Osteoblast (primary cell): ENCODE results near the gene DCAKD. TPM values are rescaled to one million over a fixed set of nuclear protein-coding genes. Genes with fewer than 3 reads are reported as not detected.
A peak's percentile ranks its signal among the peaks of the same experiment; 100 is the strongest.

Experiments
- DNase-seq: peaks from one replicate; pipeline ENCODE4 v3.0.0; 2011; ENCODE audit warnings: low spot score, mixed read lengths; ENCODE audit not compliant: insufficient read length; ENCODE audit errors: missing footprints
- H2AFZ ChIP-seq: 2 replicates; pipeline ENCODE4 v1.6.0; 2011; ENCODE audit warnings: mild to moderate bottlenecking, low read length
- H3K27ac ChIP-seq: 2 replicates; pipeline ENCODE4 v1.5.1; 2011; ENCODE audit warnings: mild to moderate bottlenecking, low read depth, low read length, moderate library complexity
- H3K27me3 ChIP-seq: 2 replicates; pipeline ENCODE4 v1.6.0; 2012; ENCODE audit warnings: mild to moderate bottlenecking, control low read depth, inconsistent platforms, low read length, moderate library complexity; ENCODE audit not compliant: insufficient read depth
- H3K36me3 ChIP-seq: 2 replicates; pipeline ENCODE4 v1.5.1; 2011; ENCODE audit warnings: mild to moderate bottlenecking, low read length, control low read depth, moderate library complexity; ENCODE audit not compliant: insufficient read depth
- H3K4me1 ChIP-seq: 2 replicates; pipeline ENCODE4 v1.5.1; 2011; ENCODE audit warnings: mild to moderate bottlenecking, low read length, control low read depth, moderate library complexity; ENCODE audit not compliant: insufficient read depth
- H3K4me2 ChIP-seq: 2 replicates; pipeline ENCODE4 v1.6.0; 2011; ENCODE audit warnings: mild to moderate bottlenecking, low read length; ENCODE audit not compliant: insufficient read depth
- H3K4me3 ChIP-seq: fragments of 200-600 bp; sonication (generic); 3 replicates; pipeline ENCODE4 v1.5.1; 2012; ENCODE audit warnings: mild to moderate bottlenecking, low read length, inconsistent platforms; ENCODE audit not compliant: insufficient read depth
- H3K79me2 ChIP-seq: 2 replicates; pipeline ENCODE4 v1.6.0; 2012; ENCODE audit warnings: mild to moderate bottlenecking, low read length, control low read depth, inconsistent platforms; ENCODE audit not compliant: insufficient read depth
- H3K9me3 ChIP-seq: 2 replicates; pipeline ENCODE4 v1.5.1; 2011; ENCODE audit warnings: low read depth, low read length, control low read depth
- H4K20me1 ChIP-seq: 2 replicates; pipeline ENCODE4 v1.6.0; 2012; ENCODE audit warnings: mild to moderate bottlenecking, low read length, control low read depth; ENCODE audit not compliant: insufficient read depth
- CTCF ChIP-seq: IDR thresholded peaks from 2 replicates; pipeline ENCODE4 v1.5.1; 2011; ENCODE audit warnings: mild to moderate bottlenecking, low read depth, low read length, moderate library complexity; ENCODE audit errors: extremely low read depth
- total RNA-seq: library from RNA; depleted of rRNA; stranded (reverse); fragments of >200 nt; gene quantifications from 2 replicates; pipeline ENCODE4 v1.2.3, GENCODE V29; 2012

The DCAKD gene
- total RNA-seq, 1 donor, result 39.1 TPM

GRCh38 chr17:44989552-44990138 is 61.8 kb downstream of the DCAKD start:
- Histone ChIP-seq H3K27ac (no peak overlapping the region), H3K4me3 (no peak overlapping the region), H3K9me3 (no peaks in the 10 kb centered on the region), H4K20me1 (no peaks in the 10 kb centered on the region), H3K27me3 (peaks cover 8% of the 10 kb centered on the region), H3K79me2 (no peaks in the 10 kb centered on the region), H3K4me2 (no peak overlapping the region), H3K4me1 (no peaks in the 10 kb centered on the region), H3K36me3 (no peaks in the 10 kb centered on the region), H2AFZ (no peak overlapping the region)
- TF ChIP-seq CTCF, result no peak
- DNase-seq, result peak; percentile 58

GRCh38 chr17:44988044-44988942 is 63.1 kb downstream of the DCAKD start:
- Histone ChIP-seq H3K27ac (no peak overlapping the region), H3K36me3 (no peaks in the 10 kb centered on the region), H3K27me3 (peaks cover 4% of the 10 kb centered on the region), H3K79me2 (no peaks in the 10 kb centered on the region), H3K4me2 (no peak overlapping the region), H4K20me1 (no peaks in the 10 kb centered on the region), H3K9me3 (no peaks in the 10 kb centered on the region), H3K4me3 (no peak overlapping the region), H3K4me1 (no peaks in the 10 kb centered on the region), H2AFZ (no peak overlapping the region)
- no peak for TF ChIP-seq CTCF
- peak; percentile 72 for DNase-seq

GRCh38 chr17:44983563-44983962 is 67.9 kb downstream of the DCAKD start:
- H3K79me2 ChIP-seq, result no peaks in the 10 kb centered on the region
- H3K4me3 ChIP-seq, result no peak overlapping the region
- H3K4me1 ChIP-seq, result peaks cover 12% of the 10 kb centered on the region
- no peak for DNase-seq
- no peak for TF ChIP-seq CTCF
- H3K36me3 ChIP-seq, result no peaks in the 10 kb centered on the region
- H4K20me1 ChIP-seq, result no peaks in the 10 kb centered on the region
- H3K27me3 ChIP-seq, result peaks cover 7% of the 10 kb centered on the region
- no peak overlapping the region for H2AFZ ChIP-seq
- no peak overlapping the region for H3K4me2 ChIP-seq
- no peaks in the 10 kb centered on the region for H3K9me3 ChIP-seq
- H3K27ac ChIP-seq, result no peak overlapping the region

- no peaks in the 10 kb centered on the region for H4K20me1 ChIP-seq
- no peak overlapping the region for H3K27ac ChIP-seq
- H3K4me2 ChIP-seq, result no peak overlapping the region
- no peak overlapping the region for H2AFZ ChIP-seq
- no peaks in the 10 kb centered on the region for H3K36me3 ChIP-seq
- H3K4me1 ChIP-seq, result peaks cover 12% of the 10 kb centered on the region
- H3K79me2 ChIP-seq, result no peaks in the 10 kb centered on the region
- no peak for TF ChIP-seq CTCF
- H3K9me3 ChIP-seq, result no peaks in the 10 kb centered on the region
- DNase-seq, result no peak
- no peak overlapping the region for H3K4me3 ChIP-seq
- peaks cover 16% of the 10 kb centered on the region for H3K27me3 ChIP-seq
Measured at GRCh38 chr17:44982113-44982702, 69.2 kb downstream of the DCAKD start.
